Measurements from ENCODE around the gene LRFN4. TPM values are rescaled to one million over a fixed set of nuclear protein-coding genes. Genes with fewer than 3 reads are reported as not detected.

The LRFN4 gene
- total and polyA plus RNA-seq, 2 of the 8 experiments (the other 6 are each of a cell fraction or from before 2014, with no cell fraction given), result 49.8 to 64.3 TPM

DNA sequence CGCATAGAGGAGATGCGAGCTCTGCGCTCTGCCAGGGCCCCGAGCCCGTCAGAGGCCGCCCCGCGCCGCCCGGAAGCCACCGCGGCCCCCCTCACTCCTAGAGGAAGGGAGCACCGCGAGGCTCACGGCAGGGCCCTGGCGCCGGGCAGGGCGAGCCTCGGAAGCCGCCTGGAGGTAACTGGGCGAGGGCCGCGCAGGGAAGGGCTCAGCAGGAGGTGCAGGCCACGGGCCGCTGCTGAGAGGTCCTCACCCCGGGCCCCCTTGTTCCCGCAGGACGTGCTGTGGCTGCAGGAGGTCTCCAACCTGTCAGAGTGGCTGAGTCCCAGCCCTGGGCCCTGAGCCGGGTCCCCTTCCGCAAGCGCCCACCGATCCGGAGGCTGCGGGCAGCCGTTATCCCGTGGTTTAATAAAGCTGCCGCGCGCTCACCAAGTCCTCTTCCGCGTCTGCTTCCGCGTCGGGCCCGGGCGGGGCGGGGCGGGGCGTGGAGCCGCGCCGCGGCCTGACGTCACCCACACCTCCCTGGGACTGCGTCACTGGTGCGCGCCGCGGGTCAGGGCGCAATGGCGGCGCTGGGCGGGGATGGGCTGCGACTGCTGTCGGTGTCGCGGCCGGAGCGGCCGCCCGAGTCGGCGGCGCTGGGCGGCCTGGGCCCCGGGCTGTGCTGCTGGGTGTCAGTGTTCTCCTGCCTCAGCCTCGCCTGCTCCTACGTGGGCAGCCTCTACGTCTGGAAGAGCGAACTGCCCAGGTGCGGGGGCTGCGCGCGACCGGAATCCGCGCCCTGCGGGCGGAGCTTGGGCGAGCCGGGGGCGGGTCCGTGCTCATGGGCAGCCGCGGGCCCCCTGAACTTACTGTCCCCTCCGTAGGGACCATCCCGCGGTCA is 13.7 kb upstream of the LRFN4 start, which contains the start of gene RCE1 (continued):
- TF ChIP-seq, protein P1, sequence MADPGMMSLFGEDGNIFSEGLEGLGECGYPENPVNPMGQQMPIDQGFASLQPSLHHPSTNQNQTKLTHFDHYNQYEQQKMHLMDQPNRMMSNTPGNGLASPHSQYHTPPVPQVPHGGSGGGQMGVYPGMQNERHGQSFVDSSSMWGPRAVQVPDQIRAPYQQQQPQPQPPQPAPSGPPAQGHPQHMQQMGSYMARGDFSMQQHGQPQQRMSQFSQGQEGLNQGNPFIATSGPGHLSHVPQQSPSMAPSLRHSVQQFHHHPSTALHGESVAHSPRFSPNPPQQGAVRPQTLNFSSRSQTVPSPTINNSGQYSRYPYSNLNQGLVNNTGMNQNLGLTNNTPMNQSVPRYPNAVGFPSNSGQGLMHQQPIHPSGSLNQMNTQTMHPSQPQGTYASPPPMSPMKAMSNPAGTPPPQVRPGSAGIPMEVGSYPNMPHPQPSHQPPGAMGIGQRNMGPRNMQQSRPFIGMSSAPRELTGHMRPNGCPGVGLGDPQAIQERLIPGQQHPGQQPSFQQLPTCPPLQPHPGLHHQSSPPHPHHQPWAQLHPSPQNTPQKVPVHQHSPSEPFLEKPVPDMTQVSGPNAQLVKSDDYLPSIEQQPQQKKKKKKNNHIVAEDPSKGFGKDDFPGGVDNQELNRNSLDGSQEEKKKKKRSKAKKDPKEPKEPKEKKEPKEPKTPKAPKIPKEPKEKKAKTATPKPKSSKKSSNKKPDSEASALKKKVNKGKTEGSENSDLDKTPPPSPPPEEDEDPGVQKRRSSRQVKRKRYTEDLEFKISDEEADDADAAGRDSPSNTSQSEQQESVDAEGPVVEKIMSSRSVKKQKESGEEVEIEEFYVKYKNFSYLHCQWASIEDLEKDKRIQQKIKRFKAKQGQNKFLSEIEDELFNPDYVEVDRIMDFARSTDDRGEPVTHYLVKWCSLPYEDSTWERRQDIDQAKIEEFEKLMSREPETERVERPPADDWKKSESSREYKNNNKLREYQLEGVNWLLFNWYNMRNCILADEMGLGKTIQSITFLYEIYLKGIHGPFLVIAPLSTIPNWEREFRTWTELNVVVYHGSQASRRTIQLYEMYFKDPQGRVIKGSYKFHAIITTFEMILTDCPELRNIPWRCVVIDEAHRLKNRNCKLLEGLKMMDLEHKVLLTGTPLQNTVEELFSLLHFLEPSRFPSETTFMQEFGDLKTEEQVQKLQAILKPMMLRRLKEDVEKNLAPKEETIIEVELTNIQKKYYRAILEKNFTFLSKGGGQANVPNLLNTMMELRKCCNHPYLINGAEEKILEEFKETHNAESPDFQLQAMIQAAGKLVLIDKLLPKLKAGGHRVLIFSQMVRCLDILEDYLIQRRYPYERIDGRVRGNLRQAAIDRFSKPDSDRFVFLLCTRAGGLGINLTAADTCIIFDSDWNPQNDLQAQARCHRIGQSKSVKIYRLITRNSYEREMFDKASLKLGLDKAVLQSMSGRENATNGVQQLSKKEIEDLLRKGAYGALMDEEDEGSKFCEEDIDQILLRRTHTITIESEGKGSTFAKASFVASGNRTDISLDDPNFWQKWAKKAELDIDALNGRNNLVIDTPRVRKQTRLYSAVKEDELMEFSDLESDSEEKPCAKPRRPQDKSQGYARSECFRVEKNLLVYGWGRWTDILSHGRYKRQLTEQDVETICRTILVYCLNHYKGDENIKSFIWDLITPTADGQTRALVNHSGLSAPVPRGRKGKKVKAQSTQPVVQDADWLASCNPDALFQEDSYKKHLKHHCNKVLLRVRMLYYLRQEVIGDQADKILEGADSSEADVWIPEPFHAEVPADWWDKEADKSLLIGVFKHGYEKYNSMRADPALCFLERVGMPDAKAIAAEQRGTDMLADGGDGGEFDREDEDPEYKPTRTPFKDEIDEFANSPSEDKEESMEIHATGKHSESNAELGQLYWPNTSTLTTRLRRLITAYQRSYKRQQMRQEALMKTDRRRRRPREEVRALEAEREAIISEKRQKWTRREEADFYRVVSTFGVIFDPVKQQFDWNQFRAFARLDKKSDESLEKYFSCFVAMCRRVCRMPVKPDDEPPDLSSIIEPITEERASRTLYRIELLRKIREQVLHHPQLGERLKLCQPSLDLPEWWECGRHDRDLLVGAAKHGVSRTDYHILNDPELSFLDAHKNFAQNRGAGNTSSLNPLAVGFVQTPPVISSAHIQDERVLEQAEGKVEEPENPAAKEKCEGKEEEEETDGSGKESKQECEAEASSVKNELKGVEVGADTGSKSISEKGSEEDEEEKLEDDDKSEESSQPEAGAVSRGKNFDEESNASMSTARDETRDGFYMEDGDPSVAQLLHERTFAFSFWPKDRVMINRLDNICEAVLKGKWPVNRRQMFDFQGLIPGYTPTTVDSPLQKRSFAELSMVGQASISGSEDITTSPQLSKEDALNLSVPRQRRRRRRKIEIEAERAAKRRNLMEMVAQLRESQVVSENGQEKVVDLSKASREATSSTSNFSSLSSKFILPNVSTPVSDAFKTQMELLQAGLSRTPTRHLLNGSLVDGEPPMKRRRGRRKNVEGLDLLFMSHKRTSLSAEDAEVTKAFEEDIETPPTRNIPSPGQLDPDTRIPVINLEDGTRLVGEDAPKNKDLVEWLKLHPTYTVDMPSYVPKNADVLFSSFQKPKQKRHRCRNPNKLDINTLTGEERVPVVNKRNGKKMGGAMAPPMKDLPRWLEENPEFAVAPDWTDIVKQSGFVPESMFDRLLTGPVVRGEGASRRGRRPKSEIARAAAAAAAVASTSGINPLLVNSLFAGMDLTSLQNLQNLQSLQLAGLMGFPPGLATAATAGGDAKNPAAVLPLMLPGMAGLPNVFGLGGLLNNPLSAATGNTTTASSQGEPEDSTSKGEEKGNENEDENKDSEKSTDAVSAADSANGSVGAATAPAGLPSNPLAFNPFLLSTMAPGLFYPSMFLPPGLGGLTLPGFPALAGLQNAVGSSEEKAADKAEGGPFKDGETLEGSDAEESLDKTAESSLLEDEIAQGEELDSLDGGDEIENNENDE (IDR thresholded peaks at IDR 0.05; ENCODE audit: insufficient replicate concordance, low read length), result no peak
- TF ChIP-seq JUND (IDR thresholded peaks at IDR 0.05; ENCODE audit: low read length) (peak; percentile 50; the same call in 1 of the 2 replicates), TBP (IDR thresholded peaks at IDR 0.05; ENCODE audit: low read depth, low read length) (peak; percentile 76; the same call in 1 of the 2 replicates), SP1 (IDR thresholded peaks at IDR 0.05; ENCODE audit: low read depth, low read length) (peak; percentile 49; the same call in 1 of the 2 replicates), SP4 (IDR thresholded peaks at IDR 0.05; ENCODE audit: low read length) (no peak), RFX5 (IDR thresholded peaks at IDR 0.05; ENCODE audit: borderline replicate concordance, low read depth, low read length) (no peak), CBX8 (IDR thresholded peaks at IDR 0.05; ENCODE audit: borderline replicate concordance, low read depth, low read length) (no peak), POLR2A (IDR thresholded peaks at IDR 0.05; ENCODE audit: control extremely low read depth in 1 of 2, low read depth in 2 of 2, low read length in 2 of 2) (peak; percentile 77 to 98), TEAD4 (IDR thresholded peaks at IDR 0.05; ENCODE audit: low read depth, low read length) (no peak), EZH2 (IDR thresholded peaks at IDR 0.05; ENCODE audit: low read depth, low read length, severe bottlenecking) (no peak), CBX5 (IDR thresholded peaks at IDR 0.05; ENCODE audit: low read depth, low read length) (no peak)

Measured in H1 (cell line).